SK-N-MC (cell line): ENCODE results near the gene VARS1.

Experiments used
- EZH2 ChIP-seq: fragments of 200-600 bp; sonication (generic); IDR thresholded peaks from one replicate; pipeline ENCODE4 v1.6.1; 2017; ENCODE audit warnings: antibody characterized with exemption
- POLR2AphosphoS5 ChIP-seq: IDR thresholded peaks from 2 replicates; pipeline ENCODE4 v1.6.1; 2012; ENCODE audit warnings: mild to moderate bottlenecking, low read depth, low read length, borderline replicate concordance

DNA sequence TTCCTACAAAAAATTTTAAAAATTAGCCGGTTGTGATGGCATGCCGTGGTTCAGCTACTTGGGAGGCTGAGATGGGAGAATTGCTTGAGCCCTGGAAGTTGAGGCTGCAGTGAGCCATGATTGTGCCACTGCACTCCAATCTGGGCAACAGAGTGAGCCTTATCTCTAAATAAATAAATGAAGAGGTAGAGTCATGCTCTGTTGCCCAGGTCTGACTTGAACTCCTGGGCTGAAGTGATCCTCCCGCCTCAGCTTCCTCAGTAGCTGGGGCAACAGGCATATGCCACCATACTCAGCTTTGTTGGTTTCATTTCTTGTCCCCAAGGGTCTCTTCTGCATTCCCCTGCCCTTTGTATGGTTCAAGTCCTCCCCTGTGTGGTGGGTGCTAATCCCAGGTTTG lies 49.0 kb upstream of the VARS1 start:
- no peak for TF ChIP-seq POLR2AphosphoS5
- no peak for TF ChIP-seq EZH2
